Liver (tissue), 3 donors: ENCODE results near the gene NHERF2.

Source experiments
- GABPA ChIP-seq, 2 donors: IDR thresholded peaks in 1 of 2; conservative IDR thresholded peaks in 1 of 2; 2 replicates each; pipeline ENCODE4 v1.6.1; 2016; ENCODE audit warnings: antibody characterized with exemption in 2 of 2, mild to moderate bottlenecking in 1 of 2, moderate library complexity in 1 of 2
- HNF4G ChIP-seq: IDR thresholded peaks from 2 replicates; pipeline ENCODE4 v1.6.1; 2016; ENCODE audit warnings: antibody characterized with exemption
- JUND ChIP-seq, 2 donors: IDR thresholded peaks; 2 replicates each; pipeline ENCODE4 v1.6.1; 2016; ENCODE audit warnings: antibody characterized with exemption in 2 of 2
- RAD21 ChIP-seq, 2 donors: IDR thresholded peaks; 2 replicates each; pipeline ENCODE4 v1.6.1; 2016; ENCODE audit warnings: antibody characterized with exemption in 2 of 2, mild to moderate bottlenecking in 2 of 2
- SP1 ChIP-seq: IDR thresholded peaks from 2 replicates; pipeline ENCODE4 v1.6.1; 2018; ENCODE audit warnings: antibody characterized with exemption, mild to moderate bottlenecking
- TAF1 ChIP-seq: conservative IDR thresholded peaks from 2 replicates; pipeline ENCODE4 v1.6.1; 2016; ENCODE audit warnings: antibody characterized with exemption, mild to moderate bottlenecking
- TF ChIP-seq, protein P1 (sequence below): fragments of 150-350 bp; IDR thresholded peaks from 2 replicates; pipeline ENCODE4 v1.5.1; 2017; ENCODE audit warnings: improper control_type of control experiment, low read depth, low read length; ENCODE audit not compliant: missing input control
- TF ChIP-seq, protein P2 (sequence below): IDR thresholded peaks from 2 replicates; pipeline ENCODE4 v1.6.1; 2016; ENCODE audit warnings: antibody characterized with exemption
- TF ChIP-seq, protein P3 (sequence below): IDR thresholded peaks from 2 replicates; pipeline ENCODE4 v1.6.1; 2016; ENCODE audit warnings: antibody characterized with exemption
- TF ChIP-seq, protein P4 (sequence below): IDR thresholded peaks from 2 replicates; pipeline ENCODE4 v1.6.1; 2016; ENCODE audit warnings: antibody characterized with exemption, mild to moderate bottlenecking
- donor health status: healthy.
- donor health status: healthy.

DNA sequence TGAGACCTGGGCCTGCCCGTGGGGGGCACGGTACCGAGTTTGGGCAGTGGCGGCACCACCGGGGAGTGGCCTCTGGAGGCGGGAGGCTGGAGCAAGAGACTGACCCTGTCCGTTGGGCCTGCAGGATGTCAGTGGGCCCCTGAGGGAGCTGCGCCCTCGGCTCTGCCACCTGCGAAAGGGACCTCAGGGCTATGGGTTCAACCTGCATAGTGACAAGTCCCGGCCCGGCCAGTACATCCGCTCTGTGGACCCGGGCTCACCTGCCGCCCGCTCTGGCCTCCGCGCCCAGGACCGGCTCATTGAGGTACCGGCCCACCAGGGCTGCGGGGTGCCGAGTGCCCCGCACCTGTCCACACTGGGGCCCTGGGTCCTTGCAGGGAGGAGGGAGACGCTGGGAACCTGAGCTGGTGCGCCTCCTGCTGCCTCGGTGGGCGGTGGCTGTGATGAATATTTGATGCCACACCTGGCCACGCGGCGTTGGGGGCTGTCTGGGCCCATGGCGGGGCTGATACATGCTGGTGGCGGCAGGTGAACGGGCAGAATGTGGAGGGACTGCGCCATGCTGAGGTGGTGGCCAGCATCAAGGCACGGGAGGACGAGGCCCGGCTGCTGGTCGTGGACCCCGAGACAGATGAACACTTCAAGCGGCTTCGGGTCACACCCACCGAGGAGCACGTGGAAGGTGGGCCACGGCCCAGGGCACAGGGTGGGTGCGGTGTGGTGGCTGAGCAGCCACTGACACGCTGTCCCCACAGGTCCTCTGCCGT is 9.7 kb downstream of the NHERF2 start:
- TF ChIP-seq JUND (IDR thresholded peaks at IDR 0.05) (no peak), RAD21 (IDR thresholded peaks at IDR 0.05) (no peak), SP1 (no peak), TAF1 (no peak), GABPA (IDR thresholded peaks at IDR 0.05 in 1 of 2, conservative IDR thresholded peaks at IDR 0.05 in 1 of 2) (no peak), HNF4G (no peak)
- TF ChIP-seq, protein P1, sequence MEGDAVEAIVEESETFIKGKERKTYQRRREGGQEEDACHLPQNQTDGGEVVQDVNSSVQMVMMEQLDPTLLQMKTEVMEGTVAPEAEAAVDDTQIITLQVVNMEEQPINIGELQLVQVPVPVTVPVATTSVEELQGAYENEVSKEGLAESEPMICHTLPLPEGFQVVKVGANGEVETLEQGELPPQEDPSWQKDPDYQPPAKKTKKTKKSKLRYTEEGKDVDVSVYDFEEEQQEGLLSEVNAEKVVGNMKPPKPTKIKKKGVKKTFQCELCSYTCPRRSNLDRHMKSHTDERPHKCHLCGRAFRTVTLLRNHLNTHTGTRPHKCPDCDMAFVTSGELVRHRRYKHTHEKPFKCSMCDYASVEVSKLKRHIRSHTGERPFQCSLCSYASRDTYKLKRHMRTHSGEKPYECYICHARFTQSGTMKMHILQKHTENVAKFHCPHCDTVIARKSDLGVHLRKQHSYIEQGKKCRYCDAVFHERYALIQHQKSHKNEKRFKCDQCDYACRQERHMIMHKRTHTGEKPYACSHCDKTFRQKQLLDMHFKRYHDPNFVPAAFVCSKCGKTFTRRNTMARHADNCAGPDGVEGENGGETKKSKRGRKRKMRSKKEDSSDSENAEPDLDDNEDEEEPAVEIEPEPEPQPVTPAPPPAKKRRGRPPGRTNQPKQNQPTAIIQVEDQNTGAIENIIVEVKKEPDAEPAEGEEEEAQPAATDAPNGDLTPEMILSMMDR: no peak
- TF ChIP-seq, protein P2, sequence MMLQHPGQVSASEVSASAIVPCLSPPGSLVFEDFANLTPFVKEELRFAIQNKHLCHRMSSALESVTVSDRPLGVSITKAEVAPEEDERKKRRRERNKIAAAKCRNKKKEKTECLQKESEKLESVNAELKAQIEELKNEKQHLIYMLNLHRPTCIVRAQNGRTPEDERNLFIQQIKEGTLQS: no peak
- TF ChIP-seq, protein P3, sequence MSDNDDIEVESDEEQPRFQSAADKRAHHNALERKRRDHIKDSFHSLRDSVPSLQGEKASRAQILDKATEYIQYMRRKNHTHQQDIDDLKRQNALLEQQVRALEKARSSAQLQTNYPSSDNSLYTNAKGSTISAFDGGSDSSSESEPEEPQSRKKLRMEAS: no peak
- TF ChIP-seq, protein P4, sequence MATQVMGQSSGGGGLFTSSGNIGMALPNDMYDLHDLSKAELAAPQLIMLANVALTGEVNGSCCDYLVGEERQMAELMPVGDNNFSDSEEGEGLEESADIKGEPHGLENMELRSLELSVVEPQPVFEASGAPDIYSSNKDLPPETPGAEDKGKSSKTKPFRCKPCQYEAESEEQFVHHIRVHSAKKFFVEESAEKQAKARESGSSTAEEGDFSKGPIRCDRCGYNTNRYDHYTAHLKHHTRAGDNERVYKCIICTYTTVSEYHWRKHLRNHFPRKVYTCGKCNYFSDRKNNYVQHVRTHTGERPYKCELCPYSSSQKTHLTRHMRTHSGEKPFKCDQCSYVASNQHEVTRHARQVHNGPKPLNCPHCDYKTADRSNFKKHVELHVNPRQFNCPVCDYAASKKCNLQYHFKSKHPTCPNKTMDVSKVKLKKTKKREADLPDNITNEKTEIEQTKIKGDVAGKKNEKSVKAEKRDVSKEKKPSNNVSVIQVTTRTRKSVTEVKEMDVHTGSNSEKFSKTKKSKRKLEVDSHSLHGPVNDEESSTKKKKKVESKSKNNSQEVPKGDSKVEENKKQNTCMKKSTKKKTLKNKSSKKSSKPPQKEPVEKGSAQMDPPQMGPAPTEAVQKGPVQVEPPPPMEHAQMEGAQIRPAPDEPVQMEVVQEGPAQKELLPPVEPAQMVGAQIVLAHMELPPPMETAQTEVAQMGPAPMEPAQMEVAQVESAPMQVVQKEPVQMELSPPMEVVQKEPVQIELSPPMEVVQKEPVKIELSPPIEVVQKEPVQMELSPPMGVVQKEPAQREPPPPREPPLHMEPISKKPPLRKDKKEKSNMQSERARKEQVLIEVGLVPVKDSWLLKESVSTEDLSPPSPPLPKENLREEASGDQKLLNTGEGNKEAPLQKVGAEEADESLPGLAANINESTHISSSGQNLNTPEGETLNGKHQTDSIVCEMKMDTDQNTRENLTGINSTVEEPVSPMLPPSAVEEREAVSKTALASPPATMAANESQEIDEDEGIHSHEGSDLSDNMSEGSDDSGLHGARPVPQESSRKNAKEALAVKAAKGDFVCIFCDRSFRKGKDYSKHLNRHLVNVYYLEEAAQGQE: no peak
